HCT116 (cell line): ENCODE results near the gene CALD1. TPM values are rescaled to one million over a fixed set of nuclear protein-coding genes. Genes with fewer than 3 reads are reported as not detected.

Experiments
- ATAC-seq: fragments of 200-7000 bp; cut with Tn5 transposase; 2 replicates; pipeline ENCODE4 v1.9.1; 2020; ENCODE audit warnings: mild to moderate bottlenecking, moderate library complexity
- BruUV-seq: library from RNA; stranded (reverse); fragments of 400-500 nt; replicated peaks from 2 replicates; lab custom pipeline; 2021; lab: Mats Ljungman, UMichigan
- CTCF ChIA-PET: fragments of 300-600 bp; sonication (Branson Sonifier 250); formaldehyde crosslinking; loops from one replicate; lab custom pipeline; 2021; ENCODE audit warnings: antibody characterized with exemption; lab: Charles Lee
- POLR2A ChIA-PET: fragments of 300-600, 350-600 bp; sonication (Branson Sonifier 250); formaldehyde crosslinking; loops from one replicate; lab custom pipeline; 2021; ENCODE audit warnings: antibody characterized with exemption; lab: Charles Lee
- RAD21 ChIA-PET, 2 experiments: fragments of 300-600 bp; sonication (Branson Sonifier 250); formaldehyde crosslinking; loops; one replicate each; lab custom pipeline; 2023; ENCODE audit warnings: low total read pairs in 2 of 2; ENCODE audit not compliant: uncharacterized antibody in 2 of 2, unreplicated experiment in 2 of 2, low non-redundant PET in 1 of 2; lab: Charles Lee
- DNase-seq: peaks from one replicate; pipeline ENCODE4 v3.0.0-alpha.2; 2010; ENCODE audit warnings: low read depth, low spot score
- H2AFZ ChIP-seq: fragments of 200-600 bp; shearing (Covaris generic), sonication (generic); 2 replicates; pipeline ENCODE4 v1.6.1; 2017; ENCODE audit warnings: low read depth, mixed run types, mixed read lengths, antibody characterized with exemption, low read length; ENCODE audit not compliant: poor library complexity, severe bottlenecking
- H3K27ac ChIP-seq: 2 replicates; pipeline ENCODE4 v1.5.1; 2012; ENCODE audit warnings: low read depth, low read length
- H3K27me3 ChIP-seq: fragments of 200-600 bp; sonication (generic); 2 replicates; pipeline ENCODE4 v1.6.1; 2016; ENCODE audit warnings: mixed run types, low read length, mixed read lengths; ENCODE audit not compliant: insufficient read depth
- H3K36me3 ChIP-seq, 2 experiments: fragments of 200-500 bp in 1 of 2; fragments of 200-600 bp in 1 of 2; sonication (Bioruptor generic) in 1 of 2; sonication (generic) in 1 of 2; 2 replicates each; pipeline versions ENCODE4 v1.5.1 to v1.6.1; 2014 to 2016; ENCODE audit warnings: low read length in 2 of 2, inconsistent platforms in 1 of 2, mixed read lengths in 1 of 2, mixed run types in 1 of 2; ENCODE audit not compliant: insufficient read depth in 2 of 2, control insufficient read depth in 1 of 2
- H3K4me1 ChIP-seq, 2 experiments: fragments of 200-600 bp in 1 of 2; sonication (generic) in 1 of 2; 2 replicates each; pipeline versions ENCODE4 v1.5.1 to v1.6.1; 2012 to 2017; ENCODE audit warnings: low read length in 2 of 2, inconsistent platforms in 1 of 2, mild to moderate bottlenecking in 1 of 2, mixed read lengths in 1 of 2, mixed run types in 1 of 2, moderate library complexity in 1 of 2; ENCODE audit not compliant: insufficient read depth in 2 of 2, control insufficient read depth in 1 of 2
- H3K4me2 ChIP-seq: fragments of 200-600 bp; sonication (generic); 2 replicates; pipeline ENCODE4 v1.6.1; 2017; ENCODE audit warnings: mixed run types, low read length, mixed read lengths
- H3K4me3 ChIP-seq, 2 experiments: fragments of 200-600 bp in 1 of 2; sonication (generic) in 1 of 2; replicated peaks in 1 of 2; 2 replicates each; pipeline ENCODE4 v1.5.1; 2011 to 2016; ENCODE audit warnings: low read length in 2 of 2, control low read depth in 1 of 2, low read depth in 1 of 2, mild to moderate bottlenecking in 1 of 2, mixed read lengths in 1 of 2, mixed run types in 1 of 2
- H3K79me2 ChIP-seq: fragments of 200-600 bp; sonication (generic); 2 replicates; pipeline ENCODE4 v1.6.1; 2017; ENCODE audit warnings: mild to moderate bottlenecking, mixed run types, low read length, moderate library complexity, mixed read lengths; ENCODE audit not compliant: insufficient read depth
- H3K9ac ChIP-seq: fragments of 200-600 bp; sonication (generic); 2 replicates; pipeline ENCODE4 v1.6.1; 2016; ENCODE audit warnings: low read length, mixed read lengths
- H3K9me2 ChIP-seq: fragments of 200-600 bp; sonication (generic), shearing (Covaris generic); 2 replicates; pipeline ENCODE4 v1.6.1; 2017; ENCODE audit warnings: mixed run types, mild to moderate bottlenecking, moderate library complexity; ENCODE audit not compliant: insufficient read depth
- H3K9me3 ChIP-seq, 2 experiments: fragments of 200-500 bp in 1 of 2; fragments of 200-600 bp in 1 of 2; sonication (Bioruptor generic) in 1 of 2; sonication (generic) in 1 of 2; 2 replicates each; pipeline ENCODE4 v1.6.1; 2014 to 2017; ENCODE audit warnings: low read length in 2 of 2, mixed read lengths in 2 of 2, inconsistent platforms in 1 of 2, low read depth in 1 of 2, mild to moderate bottlenecking in 1 of 2, mixed run types in 1 of 2, moderate library complexity in 1 of 2; ENCODE audit not compliant: control insufficient read depth in 1 of 2, insufficient read depth in 1 of 2
- H4K20me1 ChIP-seq: fragments of 200-600 bp; sonication (generic), shearing (Covaris generic); 2 replicates; pipeline ENCODE4 v1.6.1; 2017; ENCODE audit warnings: mixed run types, mild to moderate bottlenecking, moderate library complexity; ENCODE audit not compliant: insufficient read depth
- CEBPB ChIP-seq: IDR thresholded peaks from 2 replicates; pipeline ENCODE4 v1.6.1; 2012; ENCODE audit warnings: low read depth
- EZH2phosphoT487 ChIP-seq: fragments of 200-600 bp; IDR thresholded peaks from 2 replicates; pipeline ENCODE4 v1.6.1; 2018; ENCODE audit warnings: antibody characterized with exemption, borderline replicate concordance
- FOSL1 ChIP-seq: IDR thresholded peaks from 2 replicates; pipeline ENCODE4 v1.6.1; 2012; ENCODE audit warnings: low read depth
- JUND ChIP-seq: IDR thresholded peaks from 2 replicates; pipeline ENCODE4 v1.6.1; 2012
- POLR2A ChIP-seq: IDR thresholded peaks from 2 replicates; pipeline ENCODE4 v1.7.0; 2011; ENCODE audit warnings: borderline replicate concordance; ENCODE audit not compliant: insufficient read depth, insufficient read length; ENCODE audit errors: extremely low read depth
- POLR2AphosphoS5 ChIP-seq: IDR thresholded peaks from 2 replicates; pipeline ENCODE4 v1.6.1; 2011; ENCODE audit warnings: mild to moderate bottlenecking, low read depth, low read length, moderate library complexity
- RAD21 ChIP-seq: IDR thresholded peaks from 2 replicates; pipeline ENCODE4 v1.6.1; 2012; ENCODE audit warnings: low read depth, mild to moderate bottlenecking
- SIN3A ChIP-seq: IDR thresholded peaks from 2 replicates; pipeline ENCODE4 v1.6.1; 2012; ENCODE audit warnings: low read depth
- SRF ChIP-seq: IDR thresholded peaks from 2 replicates; pipeline ENCODE4 v1.6.1; 2012; ENCODE audit warnings: low read depth
- TCF7L2 ChIP-seq: IDR thresholded peaks from 2 replicates; pipeline ENCODE4 v1.7.0; 2011; ENCODE audit warnings: borderline replicate concordance, inconsistent platforms; ENCODE audit not compliant: insufficient read depth, insufficient read length; ENCODE audit errors: extremely low read depth
- YY1 ChIP-seq: IDR thresholded peaks from 2 replicates; pipeline ENCODE4 v1.6.1; 2011; ENCODE audit warnings: low read length, low read depth, moderate library complexity, mild to moderate bottlenecking; ENCODE audit not compliant: insufficient replicate concordance; ENCODE audit errors: extremely low read depth
- ZFX ChIP-seq: fragments of 450-650 bp; IDR thresholded peaks from 2 replicates; pipeline ENCODE4 v1.6.1; 2017
- ZNF274 ChIP-seq: fragments of 200-500 bp; sonication (Bioruptor generic); IDR thresholded peaks from 2 replicates; pipeline ENCODE4 v1.6.1; 2014; ENCODE audit warnings: mild to moderate bottlenecking, low read depth, low read length, inconsistent platforms
- intact Hi-C: fragments of 100-400 bp; cut with micrococcal nuclease; formaldehyde crosslinking; loops from 2 replicates; pipeline ENCODE4 v1.10.0; 2022
- total RNA-seq: library from RNA; stranded (reverse); gene quantifications from one replicate; pipeline ENCODE4 v1.2.1, GENCODE V29; 2021; ENCODE audit not compliant: unreplicated experiment
- TF ChIP-seq, protein P1 (sequence below): IDR thresholded peaks from 2 replicates; pipeline ENCODE4 v1.6.1; 2012; ENCODE audit warnings: low read depth
- TF ChIP-seq, protein P2 (sequence below): IDR thresholded peaks from 2 replicates; pipeline ENCODE4 v1.6.1; 2012
- TF ChIP-seq, protein P3 (sequence below), 3 experiments: fragments of 200-600 bp in 1 of 3; sonication (generic) in 1 of 3; IDR thresholded peaks in 2 of 3; conservative IDR thresholded peaks in 1 of 3; 2 replicates each; pipeline ENCODE4 v1.5.1; 2012 to 2017; ENCODE audit warnings: low read depth in 2 of 3, low read length in 2 of 3, antibody characterized with exemption in 1 of 3, borderline replicate concordance in 1 of 3, control low read depth in 1 of 3, mild to moderate bottlenecking in 1 of 3, mixed read lengths in 1 of 3, mixed run types in 1 of 3, moderate library complexity in 1 of 3; ENCODE audit not compliant: insufficient read depth in 1 of 3
- TF ChIP-seq, protein P4 (sequence below): IDR thresholded peaks from 2 replicates; pipeline ENCODE4 v1.6.1; 2012

Gene CALD1
- total RNA-seq, 1 experiment from 2014 or later: 66.8 TPM

DNA sequence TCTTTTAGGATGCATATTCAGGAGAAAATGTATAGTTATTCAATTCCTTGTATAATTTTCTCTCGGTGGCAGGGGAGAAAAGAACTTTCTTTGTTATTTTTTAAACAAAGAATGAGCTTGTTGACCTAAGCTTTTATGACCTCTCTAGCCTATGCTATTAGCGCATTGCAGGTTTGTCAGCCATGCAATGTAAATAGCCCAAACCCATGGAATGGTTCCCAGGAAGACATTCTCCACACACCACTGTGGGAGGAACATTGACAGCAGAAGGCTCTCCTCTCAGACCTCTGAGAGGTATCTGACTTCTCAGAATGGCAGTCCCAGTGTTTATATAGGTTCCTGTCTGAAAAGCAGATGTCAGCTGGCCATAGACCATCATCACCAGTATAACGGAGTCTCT is 187.3 kb downstream of the CALD1 start:
- Histone ChIP-seq H3K9me3 (no peaks in the 10 kb centered on the region), H3K79me2 (no peaks in the 10 kb centered on the region), H3K4me1 (no peaks in the 10 kb centered on the region), H3K9ac (no peak overlapping the region), H3K27ac (no peak overlapping the region), H3K36me3 (peaks cover 5% of the 10 kb centered on the region in 2 experiments; a peak in 2 of 4 replicates), H3K9me2 (no peaks in the 10 kb centered on the region), H3K4me2 (no peak overlapping the region), H2AFZ (no peak overlapping the region), H3K4me3 (no peak overlapping the region), H3K27me3 (no peaks in the 10 kb centered on the region), H4K20me1 (no peaks in the 10 kb centered on the region)
- intact Hi-C loops: no loop called here
- BruUV-seq: no TSS peak
- TF ChIP-seq ZFX (no peak), JUND (no peak), POLR2A (no peak), TCF7L2 (no peak), RAD21 (no peak), CEBPB (no peak), ZNF274 (no peak), POLR2AphosphoS5 (no peak), FOSL1 (no peak), SRF (no peak), EZH2phosphoT487 (no peak), YY1 (no peak), SIN3A (no peak)
- TF ChIP-seq, protein P1, sequence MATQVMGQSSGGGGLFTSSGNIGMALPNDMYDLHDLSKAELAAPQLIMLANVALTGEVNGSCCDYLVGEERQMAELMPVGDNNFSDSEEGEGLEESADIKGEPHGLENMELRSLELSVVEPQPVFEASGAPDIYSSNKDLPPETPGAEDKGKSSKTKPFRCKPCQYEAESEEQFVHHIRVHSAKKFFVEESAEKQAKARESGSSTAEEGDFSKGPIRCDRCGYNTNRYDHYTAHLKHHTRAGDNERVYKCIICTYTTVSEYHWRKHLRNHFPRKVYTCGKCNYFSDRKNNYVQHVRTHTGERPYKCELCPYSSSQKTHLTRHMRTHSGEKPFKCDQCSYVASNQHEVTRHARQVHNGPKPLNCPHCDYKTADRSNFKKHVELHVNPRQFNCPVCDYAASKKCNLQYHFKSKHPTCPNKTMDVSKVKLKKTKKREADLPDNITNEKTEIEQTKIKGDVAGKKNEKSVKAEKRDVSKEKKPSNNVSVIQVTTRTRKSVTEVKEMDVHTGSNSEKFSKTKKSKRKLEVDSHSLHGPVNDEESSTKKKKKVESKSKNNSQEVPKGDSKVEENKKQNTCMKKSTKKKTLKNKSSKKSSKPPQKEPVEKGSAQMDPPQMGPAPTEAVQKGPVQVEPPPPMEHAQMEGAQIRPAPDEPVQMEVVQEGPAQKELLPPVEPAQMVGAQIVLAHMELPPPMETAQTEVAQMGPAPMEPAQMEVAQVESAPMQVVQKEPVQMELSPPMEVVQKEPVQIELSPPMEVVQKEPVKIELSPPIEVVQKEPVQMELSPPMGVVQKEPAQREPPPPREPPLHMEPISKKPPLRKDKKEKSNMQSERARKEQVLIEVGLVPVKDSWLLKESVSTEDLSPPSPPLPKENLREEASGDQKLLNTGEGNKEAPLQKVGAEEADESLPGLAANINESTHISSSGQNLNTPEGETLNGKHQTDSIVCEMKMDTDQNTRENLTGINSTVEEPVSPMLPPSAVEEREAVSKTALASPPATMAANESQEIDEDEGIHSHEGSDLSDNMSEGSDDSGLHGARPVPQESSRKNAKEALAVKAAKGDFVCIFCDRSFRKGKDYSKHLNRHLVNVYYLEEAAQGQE: no peak
- TF ChIP-seq, protein P2, sequence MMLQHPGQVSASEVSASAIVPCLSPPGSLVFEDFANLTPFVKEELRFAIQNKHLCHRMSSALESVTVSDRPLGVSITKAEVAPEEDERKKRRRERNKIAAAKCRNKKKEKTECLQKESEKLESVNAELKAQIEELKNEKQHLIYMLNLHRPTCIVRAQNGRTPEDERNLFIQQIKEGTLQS: no peak
- TF ChIP-seq, protein P3, sequence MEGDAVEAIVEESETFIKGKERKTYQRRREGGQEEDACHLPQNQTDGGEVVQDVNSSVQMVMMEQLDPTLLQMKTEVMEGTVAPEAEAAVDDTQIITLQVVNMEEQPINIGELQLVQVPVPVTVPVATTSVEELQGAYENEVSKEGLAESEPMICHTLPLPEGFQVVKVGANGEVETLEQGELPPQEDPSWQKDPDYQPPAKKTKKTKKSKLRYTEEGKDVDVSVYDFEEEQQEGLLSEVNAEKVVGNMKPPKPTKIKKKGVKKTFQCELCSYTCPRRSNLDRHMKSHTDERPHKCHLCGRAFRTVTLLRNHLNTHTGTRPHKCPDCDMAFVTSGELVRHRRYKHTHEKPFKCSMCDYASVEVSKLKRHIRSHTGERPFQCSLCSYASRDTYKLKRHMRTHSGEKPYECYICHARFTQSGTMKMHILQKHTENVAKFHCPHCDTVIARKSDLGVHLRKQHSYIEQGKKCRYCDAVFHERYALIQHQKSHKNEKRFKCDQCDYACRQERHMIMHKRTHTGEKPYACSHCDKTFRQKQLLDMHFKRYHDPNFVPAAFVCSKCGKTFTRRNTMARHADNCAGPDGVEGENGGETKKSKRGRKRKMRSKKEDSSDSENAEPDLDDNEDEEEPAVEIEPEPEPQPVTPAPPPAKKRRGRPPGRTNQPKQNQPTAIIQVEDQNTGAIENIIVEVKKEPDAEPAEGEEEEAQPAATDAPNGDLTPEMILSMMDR (IDR thresholded peaks at IDR 0.05 in 2 of 3, conservative IDR thresholded peaks at IDR 0.05 in 1 of 3; ENCODE audit: borderline replicate concordance in 1 of 3, insufficient read depth in 1 of 3, low read depth in 2 of 3, low read length in 2 of 3): no peak
- TF ChIP-seq, protein P4, sequence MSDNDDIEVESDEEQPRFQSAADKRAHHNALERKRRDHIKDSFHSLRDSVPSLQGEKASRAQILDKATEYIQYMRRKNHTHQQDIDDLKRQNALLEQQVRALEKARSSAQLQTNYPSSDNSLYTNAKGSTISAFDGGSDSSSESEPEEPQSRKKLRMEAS: no peak
- ATAC-seq (no peak), DNase-seq (no peak)
- POLR2A ChIA-PET: interaction anchor here (1.7 kb wide), 1 partner anchor 19 kb away, joined by 5 read pairs; the partner anchor contains the start of gene AGBL3
- CTCF ChIA-PET: interaction anchor here (1.1 kb wide), 1 partner anchor 13 kb away, joined by 3 read pairs; no protein-coding TSS in a partner anchor
- RAD21 ChIA-PET: no interaction called here
